Spleen (tissue), 7 donors: ENCODE results near the gene CNIH3.

Source experiments
- POLR2A ChIP-seq, 3 donors: fragments of 450-650 bp; IDR thresholded peaks; one replicate each; pipeline ENCODE4 v1.5.1; 2017; ENCODE audit warnings: antibody characterized with exemption in 3 of 3, mild to moderate bottlenecking in 1 of 3
- POLR2AphosphoS5 ChIP-seq, 3 donors: sonication (generic); formaldehyde crosslinking; IDR thresholded peaks; one replicate each; pipeline ENCODE4 v1.5.1; 2017; ENCODE audit warnings: antibody characterized with exemption in 3 of 3
- TF ChIP-seq, protein P1 (sequence below), 11 experiments: fragments of 200-600 bp in 7 of 11; fragments of 450-650 bp in 4 of 11; sonication (generic) in 4 of 11; IDR thresholded peaks in 8 of 11; conservative IDR thresholded peaks in 3 of 11; 1 replicate in 7 of 11; 2 replicates in 4 of 11; pipeline versions ENCODE4 v1.4.0 to v1.8.0; 2016 to 2021; ENCODE audit warnings: antibody characterized with exemption in 11 of 11, inconsistent platforms in 4 of 11, mild to moderate bottlenecking in 1 of 11
- donor health status: DM: no; HTN: no; CAD: no; lungs with moderate emphysema.
- donor health status: DM: no; HTN: no; CAD: no.
- donor health status: DM: no; HTN: no; CAD: no.

DNA sequence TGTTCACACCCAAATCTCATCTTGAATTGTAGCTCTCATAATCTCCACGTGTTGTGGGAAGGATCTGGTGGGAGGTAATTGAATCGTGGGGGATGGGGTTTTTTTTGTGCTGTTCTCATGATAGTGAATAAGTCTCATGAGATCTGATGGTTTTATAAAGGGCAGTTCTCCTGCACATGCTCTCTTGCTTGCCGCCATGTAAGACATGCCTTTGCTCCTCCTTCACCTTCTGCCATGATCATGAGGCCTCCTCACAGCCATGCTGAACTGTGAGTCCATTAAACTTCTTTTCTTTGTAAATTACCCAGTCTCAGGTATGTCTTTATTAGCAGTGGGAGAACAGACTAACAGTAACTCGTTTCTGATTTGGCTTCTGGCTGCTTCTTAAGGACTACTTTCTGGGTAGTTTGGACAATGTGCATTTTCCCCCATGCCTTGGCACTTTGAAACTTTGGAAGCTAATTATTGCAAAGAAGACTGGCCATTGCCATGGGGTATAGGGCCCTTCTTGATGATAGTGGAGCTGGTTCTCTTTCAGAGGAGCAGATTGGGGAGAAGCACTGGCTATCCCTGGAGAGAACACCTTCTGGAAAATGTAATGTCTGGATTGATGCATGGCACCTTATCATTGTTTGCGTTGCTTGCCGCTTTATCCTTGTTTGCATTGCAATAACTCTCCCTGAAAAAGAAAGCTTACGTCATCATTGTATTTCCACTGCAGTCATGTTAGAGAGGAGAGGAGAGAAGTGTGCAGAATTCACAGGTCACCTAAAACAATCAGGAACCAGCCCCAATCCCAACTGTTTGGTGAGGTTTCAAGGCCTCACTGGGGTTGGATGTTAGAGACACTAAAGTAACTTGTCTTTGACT is 5.9 kb downstream of the CNIH3 start:
- no peak for TF ChIP-seq POLR2A (IDR thresholded peaks at IDR 0.05)
- TF ChIP-seq POLR2AphosphoS5 (IDR thresholded peaks at IDR 0.05), result no peak
- TF ChIP-seq, protein P1, sequence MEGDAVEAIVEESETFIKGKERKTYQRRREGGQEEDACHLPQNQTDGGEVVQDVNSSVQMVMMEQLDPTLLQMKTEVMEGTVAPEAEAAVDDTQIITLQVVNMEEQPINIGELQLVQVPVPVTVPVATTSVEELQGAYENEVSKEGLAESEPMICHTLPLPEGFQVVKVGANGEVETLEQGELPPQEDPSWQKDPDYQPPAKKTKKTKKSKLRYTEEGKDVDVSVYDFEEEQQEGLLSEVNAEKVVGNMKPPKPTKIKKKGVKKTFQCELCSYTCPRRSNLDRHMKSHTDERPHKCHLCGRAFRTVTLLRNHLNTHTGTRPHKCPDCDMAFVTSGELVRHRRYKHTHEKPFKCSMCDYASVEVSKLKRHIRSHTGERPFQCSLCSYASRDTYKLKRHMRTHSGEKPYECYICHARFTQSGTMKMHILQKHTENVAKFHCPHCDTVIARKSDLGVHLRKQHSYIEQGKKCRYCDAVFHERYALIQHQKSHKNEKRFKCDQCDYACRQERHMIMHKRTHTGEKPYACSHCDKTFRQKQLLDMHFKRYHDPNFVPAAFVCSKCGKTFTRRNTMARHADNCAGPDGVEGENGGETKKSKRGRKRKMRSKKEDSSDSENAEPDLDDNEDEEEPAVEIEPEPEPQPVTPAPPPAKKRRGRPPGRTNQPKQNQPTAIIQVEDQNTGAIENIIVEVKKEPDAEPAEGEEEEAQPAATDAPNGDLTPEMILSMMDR (IDR thresholded peaks at IDR 0.05 in 8 of 11, conservative IDR thresholded peaks at IDR 0.05 in 3 of 11), result no peak
